ENCODE data around the gene PRKACA.
A peak's percentile ranks its signal among the peaks of the same experiment; 100 is the strongest.

The PRKACA gene

DNA sequence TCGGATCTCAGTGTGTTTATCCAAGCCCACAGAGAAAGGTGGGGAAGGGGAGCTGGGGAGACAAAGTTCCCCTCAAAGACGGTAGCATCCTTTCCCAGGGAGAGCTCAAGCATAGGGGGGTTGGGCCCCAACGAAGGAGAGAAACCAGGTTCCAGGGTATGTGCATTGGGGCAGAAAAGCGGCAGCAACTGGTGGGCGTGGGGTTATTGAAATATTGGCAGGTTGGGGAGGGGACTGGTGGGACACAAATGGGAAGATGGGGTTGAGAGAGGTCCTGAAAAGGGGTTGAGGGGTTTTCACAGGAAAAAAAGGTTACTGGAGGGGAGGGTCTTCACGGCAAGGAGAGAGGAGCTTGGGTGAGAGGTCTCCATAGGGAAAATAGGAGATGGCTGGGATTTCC is 17.8 kb upstream of the PRKACA start:
- Histone ChIP-seq H3K36me3 (ENCODE audit: insufficient read depth, low read length) (no peaks in the 10 kb centered on the region), H3K9ac (ENCODE audit: insufficient read length) (peak overlapping the region; percentile 82), H3K27ac (no peak overlapping the region), H3K9me3 (ENCODE audit: low read depth, low read length) (no peaks in the 10 kb centered on the region), H3K4me3 (peak overlapping the region; percentile 93)
- no peak for TF ChIP-seq EZH2 (IDR thresholded peaks at IDR 0.05)
- no peak for TF ChIP-seq POLR2AphosphoS5 (IDR thresholded peaks at IDR 0.05; ENCODE audit: borderline replicate concordance, low read depth, low read length)
- no peak for TF ChIP-seq FOXP2 (optimal IDR thresholded peaks at IDR 0.05; ENCODE audit: control extremely low read depth, extremely low read length, insufficient read depth)
- no peak for DNase-seq (ENCODE audit: low read depth, low spot score)

DNA sequence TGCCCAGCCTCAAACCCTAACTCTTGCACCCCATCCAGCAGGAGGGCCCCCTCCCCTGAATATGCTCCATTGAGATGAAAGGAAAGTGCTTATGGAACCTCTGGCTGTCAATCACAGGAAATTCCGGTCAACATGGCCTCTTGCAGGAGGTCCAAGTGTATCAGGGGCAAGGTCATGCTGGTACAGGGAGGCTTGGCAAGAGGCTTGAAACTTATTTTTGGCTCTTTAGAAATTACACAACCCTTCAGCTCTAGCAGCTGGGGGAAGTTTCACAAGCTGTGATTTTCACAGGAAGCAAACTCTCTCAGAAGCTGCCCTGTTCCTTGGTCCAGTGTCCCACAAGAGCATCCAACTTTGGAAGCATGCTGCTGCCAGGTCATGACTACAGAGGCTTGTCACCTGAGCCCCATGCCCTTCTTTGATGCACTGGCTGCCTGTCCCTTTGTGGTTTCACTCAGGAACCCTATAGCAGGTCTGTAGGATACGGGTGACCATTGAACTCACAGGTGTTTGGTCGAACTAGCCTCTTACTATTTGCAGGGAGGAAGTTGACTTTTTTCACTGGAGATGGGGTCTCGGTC is 10.5 kb upstream of the PRKACA start:
- Histone ChIP-seq H3K9ac (ENCODE audit: insufficient read length) (no peak overlapping the region), H3K27ac (no peak overlapping the region), H3K36me3 (ENCODE audit: insufficient read depth, low read length) (no peaks in the 10 kb centered on the region), H3K4me3 (no peak overlapping the region), H3K9me3 (ENCODE audit: low read depth, low read length) (no peaks in the 10 kb centered on the region)
- no peak for TF ChIP-seq POLR2AphosphoS5 (IDR thresholded peaks at IDR 0.05; ENCODE audit: borderline replicate concordance, low read depth, low read length)
- TF ChIP-seq EZH2 (IDR thresholded peaks at IDR 0.05) = no peak
- no peak for TF ChIP-seq FOXP2 (optimal IDR thresholded peaks at IDR 0.05; ENCODE audit: control extremely low read depth, extremely low read length, insufficient read depth)
- no peak for DNase-seq (ENCODE audit: low read depth, low spot score)

- H3K36me3 ChIP-seq (ENCODE audit: insufficient read depth, low read length) = no peaks in the 10 kb centered on the region
- DNase-seq (ENCODE audit: low read depth, low spot score) = no peak
- no peaks in the 10 kb centered on the region for H3K9me3 ChIP-seq (ENCODE audit: low read depth, low read length)
- TF ChIP-seq POLR2AphosphoS5 (IDR thresholded peaks at IDR 0.05; ENCODE audit: borderline replicate concordance, low read depth, low read length) (no peak), EZH2 (IDR thresholded peaks at IDR 0.05) (no peak), FOXP2 (optimal IDR thresholded peaks at IDR 0.05; ENCODE audit: control extremely low read depth, extremely low read length, insufficient read depth) (no peak)
- no peak overlapping the region for H3K27ac ChIP-seq
- no peak overlapping the region for H3K9ac ChIP-seq (ENCODE audit: insufficient read length)
- H3K4me3 ChIP-seq = no peak overlapping the region
These were observed 9.6 kb upstream of the PRKACA start for GRCh38 chr19:14127176-14127575.

DNA sequence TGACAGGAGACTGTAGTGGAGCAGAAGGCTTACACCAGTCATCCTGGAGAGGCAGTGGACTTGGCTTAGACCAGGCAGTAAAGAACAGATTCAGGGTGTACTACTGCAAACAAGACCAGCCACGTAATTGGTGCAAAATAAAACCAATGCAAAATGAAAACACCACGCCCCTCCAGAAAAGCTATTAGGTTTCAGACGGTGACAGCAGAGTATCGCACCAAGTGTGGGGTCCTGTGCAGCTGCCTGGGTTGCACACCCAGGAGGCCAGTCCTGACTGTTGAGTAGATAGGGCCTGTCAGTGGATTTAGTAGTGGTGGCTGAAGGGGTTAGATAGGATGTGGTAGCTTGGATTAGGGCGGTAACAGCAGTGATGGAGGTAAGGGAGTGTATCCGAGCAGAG is 5.4 kb upstream of the PRKACA start:
- Histone ChIP-seq H3K27ac (no peak overlapping the region), H3K9me3 (ENCODE audit: low read depth, low read length) (no peaks in the 10 kb centered on the region), H3K36me3 (ENCODE audit: insufficient read depth, low read length) (no peaks in the 10 kb centered on the region), H3K4me3 (no peak overlapping the region), H3K9ac (ENCODE audit: insufficient read length) (no peak overlapping the region)
- no peak for DNase-seq (ENCODE audit: low read depth, low spot score)
- TF ChIP-seq FOXP2 (optimal IDR thresholded peaks at IDR 0.05; ENCODE audit: control extremely low read depth, extremely low read length, insufficient read depth) = no peak
- no peak for TF ChIP-seq EZH2 (IDR thresholded peaks at IDR 0.05)
- TF ChIP-seq POLR2AphosphoS5 (IDR thresholded peaks at IDR 0.05; ENCODE audit: borderline replicate concordance, low read depth, low read length) = no peak

- no peak overlapping the region for H3K4me3 ChIP-seq
- no peak for DNase-seq (ENCODE audit: low read depth, low spot score)
- TF ChIP-seq EZH2 (IDR thresholded peaks at IDR 0.05) = no peak
- TF ChIP-seq POLR2AphosphoS5 (IDR thresholded peaks at IDR 0.05; ENCODE audit: borderline replicate concordance, low read depth, low read length) = no peak
- no peak for TF ChIP-seq FOXP2 (optimal IDR thresholded peaks at IDR 0.05; ENCODE audit: control extremely low read depth, extremely low read length, insufficient read depth)
- no peak overlapping the region for H3K27ac ChIP-seq
- H3K9me3 ChIP-seq (ENCODE audit: low read depth, low read length) = no peaks in the 10 kb centered on the region
- H3K9ac ChIP-seq (ENCODE audit: insufficient read length) = no peak overlapping the region
- no peaks in the 10 kb centered on the region for H3K36me3 ChIP-seq (ENCODE audit: insufficient read depth, low read length)
These were observed 2.9 kb upstream of the PRKACA start for GRCh38 chr19:14120497-14120780.

DNA sequence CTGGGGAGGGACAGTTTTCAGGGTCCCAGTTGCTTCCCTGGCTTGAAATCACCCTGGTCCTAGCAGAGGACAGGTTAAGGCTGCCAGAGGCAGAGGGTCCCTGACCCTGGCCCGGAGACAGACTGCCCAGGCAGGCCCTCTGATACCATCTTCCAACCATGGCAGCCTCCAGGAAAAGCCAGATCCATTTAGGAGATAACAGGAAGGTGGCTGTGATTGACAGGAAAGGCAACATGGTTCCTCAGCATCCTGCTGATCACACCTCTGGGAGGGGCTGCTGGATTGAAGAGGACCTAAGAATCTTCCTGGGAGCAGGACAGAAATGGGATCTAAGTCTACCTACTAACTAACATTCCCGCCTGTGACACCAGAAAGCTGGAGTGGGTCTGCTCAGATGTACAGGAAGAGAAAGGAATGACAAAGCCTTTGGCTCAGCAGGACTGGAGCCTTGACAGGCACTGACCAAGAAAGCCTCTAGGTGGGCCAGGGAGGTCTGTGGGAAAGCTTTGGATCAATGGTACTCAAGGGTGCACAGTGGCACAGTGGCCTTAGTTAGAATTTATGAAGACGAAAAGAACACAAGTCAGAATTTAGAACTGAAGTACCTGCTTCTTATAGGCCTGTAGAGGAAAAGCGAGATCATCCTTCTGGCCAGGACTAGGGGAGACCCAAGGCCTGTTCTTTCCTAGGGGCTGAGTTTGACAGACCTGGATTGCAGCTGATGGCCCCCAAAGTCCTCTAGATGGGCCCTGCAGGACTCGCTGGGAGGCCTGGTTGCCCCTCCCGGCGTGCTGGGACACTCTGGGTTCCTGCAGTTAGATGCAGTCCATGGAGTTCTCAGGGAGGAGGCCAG is 2.3 kb upstream of the PRKACA start:
- Histone ChIP-seq H3K9me3 (ENCODE audit: low read depth, low read length) (no peaks in the 10 kb centered on the region), H3K9ac (ENCODE audit: insufficient read length) (no peak overlapping the region), H3K4me3 (no peak overlapping the region), H3K36me3 (ENCODE audit: insufficient read depth, low read length) (no peaks in the 10 kb centered on the region), H3K27ac (no peak overlapping the region)
- TF ChIP-seq POLR2AphosphoS5 (IDR thresholded peaks at IDR 0.05; ENCODE audit: borderline replicate concordance, low read depth, low read length) (no peak), EZH2 (IDR thresholded peaks at IDR 0.05) (no peak), FOXP2 (optimal IDR thresholded peaks at IDR 0.05; ENCODE audit: control extremely low read depth, extremely low read length, insufficient read depth) (no peak)
- DNase-seq (ENCODE audit: low read depth, low spot score) = no peak

DNA sequence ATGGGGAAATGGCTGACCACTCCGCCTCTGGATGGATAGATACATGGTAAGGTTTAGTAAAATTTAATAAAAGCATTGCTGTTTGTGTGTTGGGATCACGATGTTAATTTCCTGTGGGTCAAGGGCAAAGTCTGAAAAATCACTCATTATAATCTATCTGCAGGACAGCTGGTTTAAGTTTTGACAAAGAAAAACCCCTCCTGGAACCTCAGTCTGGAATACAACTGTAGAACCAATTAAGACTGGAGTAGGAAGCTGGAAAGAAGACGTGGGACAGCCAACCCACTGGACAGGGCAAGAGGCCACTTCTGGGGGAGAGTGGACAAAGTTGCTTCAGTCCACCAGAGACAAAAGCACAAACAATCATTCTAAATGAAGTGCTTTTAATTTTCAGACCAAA is 1.6 kb upstream of the PRKACA start:
- Histone ChIP-seq H3K27ac (no peak overlapping the region), H3K9me3 (ENCODE audit: low read depth, low read length) (no peaks in the 10 kb centered on the region), H3K9ac (ENCODE audit: insufficient read length) (no peak overlapping the region), H3K36me3 (ENCODE audit: insufficient read depth, low read length) (no peaks in the 10 kb centered on the region), H3K4me3 (peak overlapping the region; percentile 80; the same call in 1 of the 2 replicates)
- TF ChIP-seq FOXP2 (optimal IDR thresholded peaks at IDR 0.05; ENCODE audit: control extremely low read depth, extremely low read length, insufficient read depth) (no peak), POLR2AphosphoS5 (IDR thresholded peaks at IDR 0.05; ENCODE audit: borderline replicate concordance, low read depth, low read length) (no peak), EZH2 (IDR thresholded peaks at IDR 0.05) (no peak)
- no peak for DNase-seq (ENCODE audit: low read depth, low spot score)

DNA sequence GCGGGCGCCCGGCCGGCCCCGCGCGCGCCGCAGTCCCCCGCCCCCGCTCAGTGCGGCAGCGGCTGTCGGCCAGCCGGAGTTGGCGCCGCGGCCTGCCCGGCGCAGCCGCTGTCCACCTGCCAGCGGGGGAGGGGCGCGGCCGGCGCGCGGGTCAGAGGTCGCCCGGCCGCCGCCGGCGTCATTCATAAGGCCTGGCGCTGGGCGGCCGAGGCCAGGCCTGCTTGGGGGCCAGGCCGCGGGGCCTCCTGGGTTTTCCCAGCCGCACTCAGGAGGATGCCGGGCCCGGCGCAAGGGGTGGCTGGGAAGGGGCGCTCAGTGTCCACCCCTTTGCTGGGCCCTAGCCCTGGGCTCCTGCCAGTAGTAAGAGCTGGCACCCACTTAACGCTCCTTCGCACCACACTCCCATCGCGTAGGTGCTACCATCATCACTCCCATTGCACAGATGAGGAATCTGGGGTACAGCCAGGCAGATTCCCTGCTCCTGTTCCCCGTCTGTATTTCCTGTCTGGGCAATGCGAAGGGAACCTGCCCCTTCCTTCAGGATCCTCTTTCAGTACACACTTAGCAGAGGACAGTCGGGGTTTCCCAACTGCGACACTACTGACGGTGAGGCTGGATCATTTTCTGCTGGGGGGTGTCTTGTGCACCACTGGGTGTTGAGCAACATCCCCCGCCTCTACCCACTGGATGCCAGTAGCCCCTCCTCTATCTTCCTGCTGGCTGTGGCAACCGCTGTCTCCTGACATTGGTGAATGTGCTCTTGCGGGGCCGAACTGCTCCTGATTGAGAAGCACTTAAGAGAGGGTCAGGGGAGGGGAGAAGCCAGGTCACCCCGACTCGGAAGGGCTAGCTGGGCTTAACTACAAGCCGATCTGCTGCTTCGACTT is 846 bp upstream of the PRKACA start:
- no peak for DNase-seq (ENCODE audit: low read depth, low spot score)
- no peaks in the 10 kb centered on the region for H3K36me3 ChIP-seq (ENCODE audit: insufficient read depth, low read length)
- no peak overlapping the region for H3K27ac ChIP-seq
- H3K4me3 ChIP-seq = peak overlapping the region; percentile 80
- H3K9ac ChIP-seq (ENCODE audit: insufficient read length) = peak overlapping the region; percentile 59
- H3K9me3 ChIP-seq (ENCODE audit: low read depth, low read length) = no peaks in the 10 kb centered on the region
- TF ChIP-seq POLR2AphosphoS5 (IDR thresholded peaks at IDR 0.05; ENCODE audit: borderline replicate concordance, low read depth, low read length) = no peak
- no peak for TF ChIP-seq FOXP2 (optimal IDR thresholded peaks at IDR 0.05; ENCODE audit: control extremely low read depth, extremely low read length, insufficient read depth)
- no peak for TF ChIP-seq EZH2 (IDR thresholded peaks at IDR 0.05)
